NCI-H748 treated with DMSO at 0.1 percent for 48 hours (cell line): ENCODE measurements around the gene ERVV-1.
"Not testable (repeated sequence)": the region's sequence is repeated elsewhere in the genome, so short reads cannot be mapped to it uniquely, and the experiment has no call there.

Experiments used
- DNase-seq: peaks from one replicate; lab custom pipeline; 2025; lab: John Stamatoyannopoulos, UW

Gene ERVV-1, protein sequence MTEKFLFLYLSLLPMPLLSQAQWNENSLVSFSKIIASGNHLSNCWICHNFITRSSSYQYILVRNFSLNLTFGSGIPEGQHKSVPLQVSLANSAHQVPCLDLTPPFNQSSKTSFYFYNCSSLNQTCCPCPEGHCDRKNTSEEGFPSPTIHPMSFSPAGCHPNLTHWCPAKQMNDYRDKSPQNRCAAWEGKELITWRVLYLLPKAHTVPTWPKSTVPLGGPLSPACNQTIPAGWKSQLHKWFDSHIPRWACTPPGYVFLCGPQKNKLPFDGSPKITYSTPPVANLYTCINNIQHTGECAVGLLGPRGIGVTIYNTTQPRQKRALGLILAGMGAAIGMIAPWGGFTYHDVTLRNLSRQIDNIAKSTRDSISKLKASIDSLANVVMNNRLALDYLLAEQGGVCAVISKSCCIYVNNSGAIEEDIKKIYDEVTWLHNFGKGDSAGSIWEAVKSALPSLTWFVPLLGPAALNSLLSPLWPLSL

DNA sequence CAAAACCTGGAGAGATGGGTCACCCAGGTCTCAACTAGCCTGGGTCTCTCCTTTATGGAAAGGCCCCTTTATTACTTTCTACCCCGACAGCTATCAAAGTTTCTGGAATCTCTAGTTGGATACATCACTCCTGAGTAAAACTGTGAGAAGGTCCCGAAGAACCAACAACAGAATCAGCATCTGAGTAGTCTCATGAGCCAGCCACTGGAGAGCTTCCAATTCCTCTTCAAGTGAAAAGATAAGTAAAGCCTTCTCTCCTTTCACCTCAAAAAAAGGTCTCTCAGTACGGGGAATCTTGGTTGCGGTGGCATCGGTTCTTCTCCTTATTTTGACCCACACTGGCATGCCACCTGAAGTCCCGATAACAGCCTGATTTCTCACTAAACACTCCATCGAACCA is at the start of gene ERVV-1:
Gene ERVV-1, plus strand, starts transcription at position 301 of the 400 bp plus-strand sequence. CDS start 170 bp downstream, outside the sequence.
- no peak for DNase-seq

DNA sequence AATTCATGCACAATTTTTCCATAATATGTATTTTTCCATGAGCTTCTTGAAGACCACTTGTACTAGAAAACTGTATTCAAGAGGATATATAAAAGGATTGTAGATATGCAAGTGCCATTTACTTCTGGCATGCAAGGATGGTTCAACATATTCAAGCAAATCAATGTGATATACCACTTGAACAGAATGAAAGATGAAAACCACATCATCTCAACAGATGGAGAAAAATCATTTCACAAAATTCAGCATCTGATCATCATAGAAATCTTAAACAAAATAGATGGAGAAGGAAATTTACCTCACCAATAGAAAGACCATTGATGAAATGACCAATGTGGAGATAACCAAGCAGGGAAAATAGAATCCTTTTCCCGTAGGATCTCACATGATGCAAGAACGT is 45.9 kb upstream of the ERVV-1 start:
- DNase-seq: no peak

DNA sequence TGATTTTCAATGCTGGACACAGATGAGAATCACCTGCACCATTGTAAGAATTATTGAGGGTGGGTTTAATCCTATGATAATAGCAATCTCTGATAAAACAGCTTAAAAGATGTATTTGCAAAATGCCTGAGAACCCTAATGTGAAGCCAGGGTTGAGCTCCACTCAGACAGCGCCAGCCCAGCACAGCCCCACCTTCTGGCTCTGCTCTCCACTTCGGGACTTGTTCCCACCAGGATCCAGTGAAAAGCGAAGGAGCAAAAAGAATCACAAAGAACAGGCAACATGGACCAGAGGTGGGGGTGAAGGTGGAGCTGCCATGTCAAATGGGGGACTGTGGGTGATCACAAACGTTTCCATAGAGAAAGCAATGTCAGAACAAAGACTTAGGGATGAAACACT is 32.4 kb upstream of the ERVV-1 start:
- DNase-seq: no peak

DNA sequence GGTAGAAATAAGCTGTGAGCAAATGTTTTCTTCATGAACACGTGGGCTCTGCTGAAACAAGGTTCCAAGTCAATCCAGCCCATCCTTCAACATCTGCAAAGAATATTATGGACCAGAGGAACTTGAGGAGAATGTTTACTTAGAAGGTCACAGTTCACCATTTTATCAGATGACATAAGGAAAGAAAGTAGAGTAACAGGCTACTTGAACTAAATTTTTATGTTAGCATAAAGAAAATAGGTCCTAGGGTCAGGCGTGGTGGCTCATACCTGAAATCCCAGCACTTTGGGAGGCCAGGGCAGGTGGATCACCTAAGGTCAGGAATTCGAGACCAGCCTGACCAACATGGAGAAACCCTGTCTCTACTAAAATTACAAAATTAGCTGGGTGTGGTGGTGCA is 30.6 kb upstream of the ERVV-1 start:
- not testable (repeated sequence) for DNase-seq

DNA sequence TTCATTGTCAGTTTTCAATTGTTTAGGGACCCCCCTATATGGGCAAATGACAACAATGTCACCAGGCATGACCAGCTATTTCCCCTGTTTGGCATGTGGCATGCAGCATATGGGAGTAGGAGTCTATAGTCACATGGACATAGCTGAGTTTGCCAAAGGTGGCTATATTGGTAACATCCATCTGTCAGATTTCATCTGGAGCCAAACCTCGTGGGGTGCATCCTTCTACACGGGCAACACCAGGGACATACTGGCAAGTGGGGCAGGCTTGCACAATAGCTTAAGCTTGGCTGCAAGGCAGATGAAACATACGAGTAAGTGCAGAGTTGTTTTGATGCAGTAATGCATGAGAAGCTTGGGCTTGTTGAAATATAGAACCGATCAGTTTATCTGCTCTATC is 26.5 kb upstream of the ERVV-1 start:
- no peak for DNase-seq

DNA sequence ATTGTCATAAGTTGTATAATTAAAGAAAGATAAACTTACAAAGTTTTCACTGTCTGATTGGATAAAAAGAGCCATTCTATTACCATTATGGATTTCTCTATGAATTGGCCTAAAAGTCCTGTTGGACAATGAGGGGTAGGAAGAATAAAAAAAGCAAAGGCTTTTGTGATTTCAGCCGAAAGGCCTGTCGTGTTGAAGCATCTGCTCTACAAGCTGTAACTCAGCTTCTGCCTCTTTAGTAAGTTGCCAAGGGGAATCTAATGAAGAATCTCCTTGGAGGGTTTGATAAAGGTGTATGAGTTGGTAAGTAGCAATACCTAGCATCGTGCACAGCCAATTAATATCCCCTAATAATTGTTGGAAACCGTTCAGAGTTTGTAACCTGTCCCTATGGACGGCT is 25.2 kb upstream of the ERVV-1 start:
- no peak for DNase-seq

DNA sequence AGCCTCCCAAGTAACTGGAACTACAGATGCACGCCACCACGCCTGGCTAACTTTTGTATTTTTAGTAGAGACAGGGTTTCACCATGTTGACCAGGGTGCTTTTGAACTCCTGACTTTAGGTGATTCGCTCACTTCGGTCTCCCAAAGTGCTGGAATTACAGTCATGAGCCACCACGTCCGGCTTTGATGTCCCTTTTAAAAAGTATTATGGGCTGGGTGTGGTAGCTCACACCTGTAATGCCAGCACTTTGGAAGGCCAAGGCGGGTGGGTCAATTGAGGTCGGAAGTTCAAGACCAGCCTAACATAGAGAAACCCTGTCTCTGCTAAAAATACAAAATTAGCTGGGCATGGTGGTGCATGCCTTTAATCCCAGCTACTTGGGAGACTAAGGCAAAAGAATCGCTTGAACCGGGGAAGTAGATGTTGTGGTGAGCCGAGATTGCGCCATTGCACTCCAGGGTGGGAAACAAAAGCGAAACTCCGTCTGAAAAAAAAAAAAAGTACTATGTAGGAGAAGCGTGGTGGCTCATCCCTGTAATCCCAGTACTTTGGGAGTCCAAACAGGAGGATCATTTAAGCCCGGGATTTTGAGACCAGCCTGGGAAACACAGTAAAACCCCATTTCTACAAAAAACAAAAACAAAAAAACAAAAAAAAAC is 22.8 kb upstream of the ERVV-1 start:
- no peak for DNase-seq

DNA sequence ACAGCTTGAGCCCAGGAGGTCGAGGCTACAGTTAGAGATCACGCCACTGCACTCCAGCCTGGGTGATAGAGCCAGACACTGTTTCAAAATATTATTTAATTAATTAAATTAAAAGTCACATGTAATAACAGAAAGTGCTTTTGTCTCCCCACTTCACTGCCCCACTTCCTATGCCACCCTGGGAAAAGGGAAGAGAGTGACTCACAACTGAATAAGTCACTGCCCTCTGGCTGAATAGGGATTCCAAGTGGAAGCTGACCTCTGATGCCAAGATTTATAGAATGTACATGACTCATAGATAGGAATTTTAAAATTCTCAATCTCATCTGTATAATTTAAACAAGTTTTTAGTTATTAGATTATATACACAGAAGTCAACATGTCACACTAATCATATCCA is 22.2 kb upstream of the ERVV-1 start:
- no peak for DNase-seq

DNA sequence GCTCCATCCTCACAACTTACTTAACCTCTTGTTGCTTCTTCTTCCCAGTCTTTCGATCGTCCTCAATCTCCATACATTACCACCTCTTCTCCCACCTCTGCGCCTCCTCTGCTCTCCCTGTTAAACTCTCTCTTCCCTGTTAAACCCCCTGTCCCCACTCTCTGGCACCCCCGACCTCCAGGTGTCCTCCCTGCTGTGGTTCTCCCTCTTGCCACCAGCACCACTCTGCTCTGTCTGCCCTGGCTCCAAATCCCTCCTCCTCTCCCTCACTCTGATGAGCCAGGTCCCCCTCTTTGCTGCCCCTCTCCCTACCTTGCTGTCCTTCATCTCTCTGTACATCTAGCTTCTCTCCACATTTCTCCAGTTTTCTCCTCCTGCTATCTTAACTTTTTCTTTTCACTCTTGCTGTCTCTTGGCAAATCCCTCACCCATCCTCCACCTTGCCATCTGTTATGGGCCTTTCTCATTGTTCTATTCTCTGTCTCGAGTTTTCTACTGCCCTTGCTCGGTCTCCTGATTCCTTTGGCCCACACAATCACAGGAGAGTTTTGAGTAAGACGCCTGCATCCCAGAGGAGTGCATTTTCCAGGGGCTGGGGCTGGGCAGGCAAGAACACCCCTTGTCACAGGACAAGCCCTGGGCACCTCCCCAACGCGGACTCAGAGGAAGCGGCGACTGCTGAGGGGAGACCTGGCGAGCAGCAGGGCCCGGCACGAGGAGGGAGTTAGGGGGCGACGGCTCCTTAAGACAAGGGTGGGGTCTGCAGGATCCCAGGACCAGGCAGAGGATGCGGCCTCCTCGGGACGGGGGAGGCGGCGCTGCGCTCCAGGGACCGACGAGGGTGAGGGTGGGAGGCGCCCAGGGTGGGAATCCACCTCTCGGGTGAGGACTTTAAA is 21.4 kb upstream of the ERVV-1 start:
- DNase-seq: no peak

DNA sequence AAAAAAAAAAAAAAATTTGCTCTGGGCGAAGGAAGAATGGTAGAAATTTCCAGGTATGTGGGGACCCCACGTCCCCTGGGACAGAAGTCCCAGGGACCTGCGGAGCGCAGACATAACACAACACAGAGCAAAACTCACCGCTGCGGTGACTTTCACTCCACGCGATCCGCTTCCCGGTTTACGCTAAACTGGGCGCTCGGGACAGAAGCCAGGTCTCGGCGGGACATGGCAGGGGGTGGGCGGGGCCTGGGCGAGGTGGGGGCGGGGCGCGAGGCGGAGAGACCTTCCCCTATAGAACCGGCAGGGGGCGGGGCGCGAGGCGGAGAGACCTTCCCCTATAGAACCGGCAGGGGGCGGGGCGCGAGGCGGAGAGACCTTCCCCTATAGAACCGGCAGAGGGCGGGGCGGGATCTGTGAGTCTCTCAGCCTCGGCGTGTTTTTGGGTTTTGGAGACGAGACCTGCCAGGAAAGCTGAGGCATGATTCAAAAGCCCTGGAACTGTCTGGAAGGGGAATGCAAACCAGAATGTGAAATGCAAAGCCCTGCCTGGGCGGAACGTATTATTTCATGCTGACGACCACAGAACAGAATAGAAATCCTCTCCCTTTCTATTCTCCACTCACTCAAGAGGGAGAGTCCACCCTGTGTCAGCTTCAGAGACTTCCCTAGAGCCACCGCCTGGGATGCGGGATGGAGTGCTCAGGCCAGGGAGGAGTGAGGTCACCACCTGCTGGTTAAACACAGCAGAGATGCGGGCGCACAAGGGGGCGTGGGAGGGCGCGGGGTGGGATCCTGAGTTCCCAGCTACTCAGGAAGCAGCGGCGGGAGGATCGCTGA is 20.2 kb upstream of the ERVV-1 start:
- DNase-seq: peak; percentile 43

DNA sequence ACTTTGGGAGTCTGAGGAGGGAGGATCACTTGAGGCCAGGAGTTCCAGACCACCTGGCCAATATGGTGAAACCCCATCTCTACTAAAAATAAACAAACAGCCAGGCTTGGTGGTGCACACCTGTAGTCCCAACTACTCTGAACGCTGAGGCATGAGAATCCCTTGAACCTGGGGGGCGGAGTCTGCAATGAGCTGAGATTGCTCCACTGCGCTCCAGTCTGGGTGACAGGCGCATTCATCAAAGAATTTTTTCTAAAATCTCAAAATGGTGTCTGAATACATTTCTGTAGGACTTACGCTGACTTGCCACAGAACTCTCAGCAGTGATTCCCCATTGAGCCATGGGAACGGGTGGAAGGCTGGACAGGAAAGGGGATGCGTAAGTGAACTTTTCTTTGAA is 18.0 kb upstream of the ERVV-1 start:
- DNase-seq: no peak

DNA sequence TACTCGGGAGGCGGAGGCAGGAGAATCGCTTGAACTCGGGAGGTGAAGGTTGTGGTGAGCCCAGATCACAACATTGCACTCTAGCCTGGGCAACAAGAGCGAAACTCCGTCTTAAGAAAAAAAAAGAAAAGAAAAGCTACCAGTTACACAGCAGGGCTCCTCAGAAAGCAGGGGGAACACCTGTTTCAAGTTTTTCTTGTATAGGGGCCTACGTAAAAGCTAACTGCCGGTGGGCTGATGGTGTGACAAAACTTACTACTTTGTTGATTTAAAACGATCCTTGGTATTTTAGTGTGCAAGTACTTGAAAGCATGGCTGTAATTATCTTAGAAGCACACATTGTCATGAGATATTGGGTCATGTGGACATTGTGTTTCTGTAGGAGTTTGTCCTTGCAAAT is 15.7 kb upstream of the ERVV-1 start:
- no peak for DNase-seq

DNA sequence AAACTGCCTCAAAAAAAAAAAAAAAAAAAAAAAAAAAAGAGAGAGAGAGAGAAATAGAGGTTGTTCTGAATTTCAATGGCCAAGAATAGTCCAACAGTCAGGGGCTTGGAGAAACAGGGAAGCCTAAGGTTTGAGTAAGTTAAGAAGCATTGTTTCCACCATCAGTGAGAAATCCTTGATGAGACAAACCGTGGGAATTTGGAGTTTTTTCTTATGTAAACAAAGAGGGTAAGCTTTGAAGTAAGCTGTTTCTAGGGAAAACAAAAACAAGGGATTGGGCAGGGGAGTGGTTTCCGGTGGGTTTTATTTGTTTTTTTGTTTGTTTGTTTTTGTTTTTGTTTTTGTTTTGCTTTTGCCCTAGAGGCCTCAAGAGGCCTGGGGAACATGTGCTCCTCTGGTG is 11.2 kb upstream of the ERVV-1 start:
- no peak for DNase-seq

DNA sequence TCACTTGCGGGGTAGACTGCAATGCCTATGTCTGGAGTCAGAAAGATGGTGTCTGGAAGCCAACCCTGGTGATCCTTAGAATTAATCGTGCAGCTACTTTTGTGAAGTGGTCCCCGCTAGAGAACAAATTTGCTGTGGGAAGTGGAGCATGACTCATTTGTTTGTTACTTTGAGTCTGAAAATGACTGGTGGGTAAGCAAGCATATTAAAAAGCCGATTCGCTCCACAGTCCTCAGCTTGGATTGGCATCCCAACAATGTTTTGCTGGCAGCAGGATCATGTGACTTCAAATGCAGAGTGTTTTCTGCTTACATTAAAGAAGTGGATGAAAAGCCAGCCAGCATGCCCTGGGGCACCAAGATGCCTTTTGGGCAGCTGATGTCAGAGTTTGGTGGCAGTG is 9.5 kb upstream of the ERVV-1 start:
- no peak for DNase-seq

DNA sequence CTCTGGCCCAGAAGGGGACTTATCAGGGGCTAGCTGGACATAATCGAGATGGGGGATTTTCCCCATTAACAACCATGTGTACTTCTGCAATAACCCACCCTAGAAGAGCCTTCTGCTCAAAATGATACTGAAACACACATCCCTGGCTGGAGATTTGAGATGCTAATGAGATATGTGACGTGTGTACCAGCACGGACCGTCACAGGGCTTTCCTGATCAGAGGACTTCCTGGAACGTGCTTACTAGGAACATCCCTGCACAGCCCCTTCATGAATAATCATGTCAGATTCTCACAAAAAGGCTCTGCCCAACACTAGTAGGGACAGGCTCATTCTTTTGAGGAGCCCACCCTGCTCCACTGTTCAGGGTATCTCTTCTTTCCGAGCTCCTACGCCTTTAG is 6.5 kb upstream of the ERVV-1 start:
- DNase-seq: no peak

DNA sequence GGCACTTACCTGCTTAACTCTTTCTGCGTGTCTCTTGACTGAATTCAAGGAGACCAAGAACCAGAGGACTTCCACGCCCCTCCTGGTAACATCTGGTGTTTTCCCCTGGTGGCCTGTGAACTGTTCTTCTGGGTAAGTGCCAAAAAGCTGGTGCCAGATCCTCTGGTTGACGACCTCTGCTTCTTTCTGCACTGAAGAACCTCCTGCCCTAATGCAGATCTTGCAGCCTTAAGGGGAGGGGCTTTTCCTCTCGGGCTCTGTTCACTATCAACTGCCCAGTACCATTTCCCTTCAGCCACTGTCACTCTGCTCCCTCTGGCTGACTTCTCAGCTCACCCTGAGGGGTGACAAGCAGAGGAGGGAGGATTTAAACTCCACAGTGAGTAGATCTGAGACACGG is 6.1 kb upstream of the ERVV-1 start:
- no peak for DNase-seq

DNA sequence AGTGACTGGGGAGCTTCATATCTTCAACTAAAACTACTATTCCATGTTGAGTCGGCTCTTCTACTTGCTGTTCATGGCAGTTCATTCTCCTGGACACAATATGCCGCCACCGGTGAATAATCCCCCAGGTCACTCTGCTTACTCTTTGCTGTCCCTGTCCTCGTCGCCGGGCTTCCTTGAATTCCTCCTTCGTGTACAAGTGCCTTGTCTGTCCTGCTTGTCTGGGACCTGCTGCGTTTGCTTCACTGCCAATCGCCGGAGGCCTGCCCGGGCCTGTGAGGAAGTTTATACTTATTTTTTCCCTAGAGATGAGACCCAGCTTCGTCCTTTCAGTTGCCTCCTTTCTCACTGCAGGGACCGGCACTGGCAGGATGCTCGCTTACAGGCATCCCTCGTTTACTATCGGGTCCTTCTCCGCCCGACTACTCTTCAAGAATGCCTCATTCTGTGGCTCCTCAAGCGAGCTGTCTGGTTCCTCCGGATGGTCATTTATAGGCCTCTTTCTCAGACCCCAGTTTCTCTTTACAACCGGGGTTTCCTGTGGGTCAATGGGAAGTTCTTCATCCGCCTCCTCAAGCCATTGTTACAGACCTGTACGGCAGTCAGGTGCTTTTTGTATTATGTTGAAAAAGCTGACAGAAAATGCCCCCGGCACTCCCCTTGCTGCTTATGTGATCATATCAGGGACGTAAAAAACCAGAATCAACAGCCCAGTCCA is 5.5 kb upstream of the ERVV-1 start:
- no peak for DNase-seq

DNA sequence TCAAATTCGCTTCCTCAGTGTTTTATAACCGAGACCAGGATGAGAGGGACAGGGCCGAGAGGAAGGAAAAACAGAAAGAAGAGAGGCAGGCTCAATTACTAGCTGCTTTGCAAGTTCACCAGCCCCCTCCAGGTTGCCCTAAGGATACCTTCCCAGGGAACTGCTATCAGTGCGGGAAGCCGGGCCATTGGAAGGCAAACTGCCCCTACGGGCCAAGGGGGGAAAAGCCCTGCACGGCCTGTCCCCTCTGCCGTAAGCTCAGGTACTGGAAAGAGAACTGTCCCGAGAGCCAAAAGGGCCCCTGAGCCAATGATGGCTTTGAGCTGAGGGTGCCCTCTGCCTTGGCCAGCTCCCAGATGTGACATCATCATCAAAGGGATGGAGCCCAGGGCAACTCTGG is 3.2 kb upstream of the ERVV-1 start:
- no peak for DNase-seq

DNA sequence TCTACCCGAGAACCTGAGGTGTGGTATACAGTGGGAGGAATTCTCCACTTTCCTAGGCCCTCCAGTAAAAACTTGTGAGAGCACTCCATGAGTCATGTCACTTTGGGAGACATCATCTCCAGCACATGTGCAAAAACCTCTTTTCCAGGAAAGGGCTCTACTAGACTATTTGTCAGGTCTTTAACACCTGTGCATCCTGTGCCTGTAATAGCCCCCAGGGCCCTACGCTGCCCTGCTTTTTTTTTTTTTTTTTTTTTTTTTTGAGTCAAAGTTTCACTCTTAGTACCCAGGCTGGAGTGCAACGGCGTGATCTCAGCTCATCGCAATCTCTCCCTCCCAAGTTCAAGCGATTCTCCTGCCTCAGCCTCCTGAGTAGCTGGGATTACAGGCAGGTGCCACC is 1.7 kb upstream of the ERVV-1 start:
- DNase-seq: no peak

DNA sequence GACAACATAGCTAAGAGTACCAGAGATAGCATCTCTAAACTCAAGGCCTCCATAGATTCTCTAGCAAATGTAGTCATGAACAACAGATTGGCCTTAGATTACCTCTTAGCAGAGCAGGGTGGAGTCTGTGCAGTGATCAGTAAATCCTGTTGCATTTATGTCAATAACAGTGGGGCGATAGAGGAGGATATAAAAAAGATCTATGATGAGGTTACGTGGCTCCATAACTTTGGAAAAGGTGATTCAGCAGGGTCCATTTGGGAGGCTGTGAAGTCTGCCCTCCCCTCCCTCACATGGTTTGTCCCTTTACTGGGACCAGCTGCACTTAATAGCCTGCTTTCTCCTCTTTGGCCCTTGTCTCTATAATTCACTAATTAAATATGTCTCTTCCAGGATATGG is 1.4 kb downstream of the ERVV-1 start:
- no peak for DNase-seq

DNA sequence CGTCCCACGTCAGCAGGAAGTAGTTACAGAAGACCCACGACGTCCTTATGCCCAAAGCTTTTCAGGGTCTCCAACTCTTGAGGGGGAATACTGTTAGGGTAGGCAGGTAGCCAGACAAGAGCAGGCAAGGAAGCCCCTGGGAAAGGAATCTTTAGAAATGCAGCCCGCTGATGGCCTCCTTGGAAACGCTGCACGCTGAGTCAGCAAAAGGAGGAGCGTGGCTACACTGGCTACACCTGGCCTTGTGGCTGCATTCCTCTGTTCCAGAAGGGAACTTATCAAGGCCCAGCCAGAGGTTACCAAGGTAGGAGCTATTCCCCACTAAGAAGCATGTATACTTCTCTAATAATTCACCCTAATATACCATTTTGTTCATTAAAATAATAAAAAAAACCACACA is 2.0 kb downstream of the ERVV-1 start:
- no peak for DNase-seq
